ENCODE measurements around the gene VPS33A. TPM values are rescaled to one million over a fixed set of nuclear protein-coding genes. Genes with fewer than 3 reads are reported as not detected.

The VPS33A gene
- total and polyA plus RNA-seq, 4 donors, result 6.4 to 14.9 (median 10.0) TPM

GRCh38 chr12:122185079-122185478, 81.2 kb downstream of the VPS33A start:
- TF ChIP-seq SP1 (IDR thresholded peaks at IDR 0.05), result no peak
- no peak for TF ChIP-seq GABPA (IDR thresholded peaks at IDR 0.05 in 1 of 2, conservative IDR thresholded peaks at IDR 0.05 in 1 of 2)
- TF ChIP-seq TAF1 (conservative IDR thresholded peaks at IDR 0.05), result no peak
- no peak for TF ChIP-seq NR2F2 (IDR thresholded peaks at IDR 0.05)
- TF ChIP-seq HNF4G (IDR thresholded peaks at IDR 0.05), result no peak
- no peak for TF ChIP-seq RXRA (IDR thresholded peaks at IDR 0.05)
- TF ChIP-seq, protein P1, sequence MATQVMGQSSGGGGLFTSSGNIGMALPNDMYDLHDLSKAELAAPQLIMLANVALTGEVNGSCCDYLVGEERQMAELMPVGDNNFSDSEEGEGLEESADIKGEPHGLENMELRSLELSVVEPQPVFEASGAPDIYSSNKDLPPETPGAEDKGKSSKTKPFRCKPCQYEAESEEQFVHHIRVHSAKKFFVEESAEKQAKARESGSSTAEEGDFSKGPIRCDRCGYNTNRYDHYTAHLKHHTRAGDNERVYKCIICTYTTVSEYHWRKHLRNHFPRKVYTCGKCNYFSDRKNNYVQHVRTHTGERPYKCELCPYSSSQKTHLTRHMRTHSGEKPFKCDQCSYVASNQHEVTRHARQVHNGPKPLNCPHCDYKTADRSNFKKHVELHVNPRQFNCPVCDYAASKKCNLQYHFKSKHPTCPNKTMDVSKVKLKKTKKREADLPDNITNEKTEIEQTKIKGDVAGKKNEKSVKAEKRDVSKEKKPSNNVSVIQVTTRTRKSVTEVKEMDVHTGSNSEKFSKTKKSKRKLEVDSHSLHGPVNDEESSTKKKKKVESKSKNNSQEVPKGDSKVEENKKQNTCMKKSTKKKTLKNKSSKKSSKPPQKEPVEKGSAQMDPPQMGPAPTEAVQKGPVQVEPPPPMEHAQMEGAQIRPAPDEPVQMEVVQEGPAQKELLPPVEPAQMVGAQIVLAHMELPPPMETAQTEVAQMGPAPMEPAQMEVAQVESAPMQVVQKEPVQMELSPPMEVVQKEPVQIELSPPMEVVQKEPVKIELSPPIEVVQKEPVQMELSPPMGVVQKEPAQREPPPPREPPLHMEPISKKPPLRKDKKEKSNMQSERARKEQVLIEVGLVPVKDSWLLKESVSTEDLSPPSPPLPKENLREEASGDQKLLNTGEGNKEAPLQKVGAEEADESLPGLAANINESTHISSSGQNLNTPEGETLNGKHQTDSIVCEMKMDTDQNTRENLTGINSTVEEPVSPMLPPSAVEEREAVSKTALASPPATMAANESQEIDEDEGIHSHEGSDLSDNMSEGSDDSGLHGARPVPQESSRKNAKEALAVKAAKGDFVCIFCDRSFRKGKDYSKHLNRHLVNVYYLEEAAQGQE (IDR thresholded peaks at IDR 0.05), result no peak
- TF ChIP-seq ZBTB33 (IDR thresholded peaks at IDR 0.05), result no peak
- Histone ChIP-seq H3K4me1 (ENCODE audit: control insufficient read depth in 4 of 4, insufficient read depth in 4 of 4, low read length in 3 of 4) (peaks cover 5 to 17% (median 12%) of the 10 kb centered on the region in 4 donors), H3K27ac (ENCODE audit: low read depth in 1 of 2, low read length in 2 of 2) (peak overlapping the region; percentile 42 to 80), H3K27me3 (ENCODE audit: control insufficient read depth in 4 of 4, insufficient read depth in 4 of 4, low read length in 3 of 4) (no peaks in the 10 kb centered on the region), H3K9me3 (ENCODE audit: control insufficient read depth in 4 of 4, low read length in 3 of 4) (no peaks in the 10 kb centered on the region), H3K4me3 (ENCODE audit: low read depth in 1 of 3, low read length in 3 of 3) (no peak overlapping the region), H3K36me3 (ENCODE audit: control insufficient read depth in 4 of 4, insufficient read depth in 3 of 4, low read depth in 1 of 4, low read length in 3 of 4) (no peaks in the 10 kb centered on the region), H3K9ac (ENCODE audit: low read depth in 1 of 2, low read length in 2 of 2) (no peak overlapping the region)
- DNase-seq (ENCODE audit: low spot score), result no peak
- 81% methylated on average over 7 of the region's 7 CpGs for WGBS

DNA sequence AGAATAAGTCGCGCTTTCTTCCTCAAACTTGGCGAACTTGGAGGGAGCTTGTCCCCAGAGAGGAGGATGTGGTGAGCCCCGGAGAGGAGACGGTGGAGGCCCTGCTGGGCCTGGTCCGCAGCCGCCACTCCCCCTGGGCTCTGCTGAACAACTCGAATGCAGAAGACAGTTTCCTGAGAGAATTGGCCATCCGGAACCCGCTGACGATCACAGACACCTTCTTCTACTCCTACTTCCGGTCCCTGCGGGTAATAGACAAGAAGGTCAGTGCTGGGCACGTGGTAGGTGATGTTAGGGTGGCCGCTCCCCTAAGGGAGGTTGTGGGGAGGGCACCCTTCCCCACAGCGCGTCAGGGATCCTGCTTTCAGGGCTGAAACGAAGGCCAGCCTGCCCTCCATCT, 81.8 kb downstream of the VPS33A start:
- WGBS, result 86% methylated on average over 18 of the region's 18 CpGs
- no peak overlapping the region for H3K4me3 ChIP-seq (ENCODE audit: low read depth in 1 of 3, low read length in 3 of 3)
- no peaks in the 10 kb centered on the region for H3K27me3 ChIP-seq (ENCODE audit: control insufficient read depth in 4 of 4, insufficient read depth in 4 of 4, low read length in 3 of 4)
- H3K27ac ChIP-seq (ENCODE audit: low read depth in 1 of 2, low read length in 2 of 2), result no peak overlapping the region
- H3K9me3 ChIP-seq (ENCODE audit: control insufficient read depth in 4 of 4, low read length in 3 of 4), result no peaks in the 10 kb centered on the region
- TF ChIP-seq, protein P2, sequence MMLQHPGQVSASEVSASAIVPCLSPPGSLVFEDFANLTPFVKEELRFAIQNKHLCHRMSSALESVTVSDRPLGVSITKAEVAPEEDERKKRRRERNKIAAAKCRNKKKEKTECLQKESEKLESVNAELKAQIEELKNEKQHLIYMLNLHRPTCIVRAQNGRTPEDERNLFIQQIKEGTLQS (IDR thresholded peaks at IDR 0.05), result no peak
- TF ChIP-seq ZBTB33 (IDR thresholded peaks at IDR 0.05) (no peak), HNF4A (conservative IDR thresholded peaks at IDR 0.05) (no peak), EGR1 (IDR thresholded peaks at IDR 0.05; ENCODE audit: low read depth in 2 of 2) (no peak), FOXA1 (IDR thresholded peaks at IDR 0.05) (no peak), GABPA (IDR thresholded peaks at IDR 0.05 in 1 of 2, conservative IDR thresholded peaks at IDR 0.05 in 1 of 2) (no peak), RAD21 (IDR thresholded peaks at IDR 0.05) (no peak), JUND (IDR thresholded peaks at IDR 0.05) (no peak), NR2F2 (IDR thresholded peaks at IDR 0.05) (no peak), TAF1 (conservative IDR thresholded peaks at IDR 0.05) (no peak)
- no peaks in the 10 kb centered on the region for H3K36me3 ChIP-seq (ENCODE audit: control insufficient read depth in 4 of 4, insufficient read depth in 3 of 4, low read depth in 1 of 4, low read length in 3 of 4)
- H3K9ac ChIP-seq (ENCODE audit: low read depth in 1 of 2, low read length in 2 of 2), result no peak overlapping the region
- peaks cover 5 to 17% (median 12%) of the 10 kb centered on the region in 4 donors for H3K4me1 ChIP-seq (ENCODE audit: control insufficient read depth in 4 of 4, insufficient read depth in 4 of 4, low read length in 3 of 4)
- no peak for DNase-seq (ENCODE audit: low spot score)
